K562 (cell line): Measurements from ENCODE around the gene ZNF442. TPM values are rescaled to one million over a fixed set of nuclear protein-coding genes. Genes with fewer than 3 reads are reported as not detected.

ENCODE experiments used
- ATF4 ChIP-seq: fragments of 450-650 bp; formaldehyde crosslinking; IDR thresholded peaks from 2 replicates; pipeline ENCODE4 v1.4.0; 2022; ENCODE audit warnings: mild to moderate bottlenecking, moderate library complexity
- CREB5 ChIP-seq: fragments of 250-450 bp; sonication (Bioruptor Pico); IDR thresholded peaks from 2 replicates; pipeline ENCODE4 v1.5.0; 2020; ENCODE audit warnings: mild to moderate bottlenecking
- E2F6 ChIP-seq, 2 experiments: IDR thresholded peaks; 2 replicates each; pipeline ENCODE4 v1.6.1; 2011; ENCODE audit warnings: borderline replicate concordance in 1 of 2, control low read depth in 1 of 2, low read depth in 1 of 2, low read length in 1 of 2, mild to moderate bottlenecking in 1 of 2, mixed read lengths in 1 of 2, moderate library complexity in 1 of 2; ENCODE audit not compliant: insufficient read depth in 1 of 2, insufficient read length in 1 of 2, poor library complexity in 1 of 2, severe bottlenecking in 1 of 2; ENCODE audit errors: extremely low read depth in 1 of 2
- ELF1 ChIP-seq: fragments of 200-800 bp; sonication (Bioruptor generic); IDR thresholded peaks from 2 replicates; pipeline ENCODE4 v1.6.1; 2016; ENCODE audit warnings: missing genetic modification characterization, missing compliant biosample characterization
- JUND ChIP-seq, 2 experiments: IDR thresholded peaks; 2 replicates in 1 of 2; 3 replicates in 1 of 2; pipeline ENCODE4 v1.6.1; 2011; ENCODE audit warnings: borderline replicate concordance in 2 of 2, low read depth in 2 of 2, low read length in 2 of 2, improper control_type of control experiment in 1 of 2, missing biosample characterization in 1 of 2, missing genetic modification characterization in 1 of 2, missing genetic modification reagents in 1 of 2
- KLF13 ChIP-seq: fragments of 450-650 bp; IDR thresholded peaks from 2 replicates; pipeline ENCODE4 v1.6.1; 2016; ENCODE audit warnings: missing genetic modification characterization, low read depth, mild to moderate bottlenecking, missing compliant biosample characterization, moderate library complexity, borderline replicate concordance
- NFE2 ChIP-seq: IDR thresholded peaks from 2 replicates; pipeline ENCODE4 v1.6.1; 2014; ENCODE audit warnings: antibody characterized with exemption, low read depth
- NKRF ChIP-seq: fragments of 450-650 bp; IDR thresholded peaks from 2 replicates; pipeline ENCODE4 v1.6.1; 2016; ENCODE audit warnings: borderline replicate concordance
- SAFB2 ChIP-seq: fragments of 200-400 bp; formaldehyde crosslinking; IDR thresholded peaks from 2 replicates; pipeline ENCODE4 v1.6.1; 2018; ENCODE audit warnings: borderline replicate concordance, low read length, low read depth, moderate library complexity; ENCODE audit not compliant: severe bottlenecking
- SMARCC2 ChIP-seq: fragments of 450-650 bp; IDR thresholded peaks from 2 replicates; pipeline ENCODE4 v1.6.1; 2017; ENCODE audit warnings: antibody characterized with exemption, moderate library complexity, mild to moderate bottlenecking, low read depth
- THRA ChIP-seq: fragments of 450-650 bp; IDR thresholded peaks from 2 replicates; pipeline ENCODE4 v1.6.1; 2017; ENCODE audit warnings: mild to moderate bottlenecking, moderate library complexity
- ZNF408 ChIP-seq: fragments of 250-450 bp; sonication (Bioruptor Pico); IDR thresholded peaks from 2 replicates; pipeline ENCODE4 v1.4.0; 2020; ENCODE audit warnings: low read depth, mild to moderate bottlenecking, moderate library complexity
- ZNF639 ChIP-seq, 2 experiments: fragments of 200-800 bp in 1 of 2; sonication (Bioruptor generic) in 1 of 2; sonication (generic) in 1 of 2; formaldehyde crosslinking in 1 of 2; IDR thresholded peaks in 1 of 2; conservative IDR thresholded peaks in 1 of 2; 2 replicates each; pipeline versions ENCODE4 v1.5.0 to v1.6.1; 2016 to 2020; ENCODE audit warnings: missing compliant biosample characterization in 1 of 2, missing genetic modification characterization in 1 of 2, missing genetic modification reagents in 1 of 2
- polyA plus RNA-seq, 8 experiments: library from polyadenylated mRNA; depleted of rRNA in 4 of 8; stranded (reverse) in 5 of 8; unstranded in 3 of 8; fragments of >200 nt; fragmentation: Nextera tagmentation in 2 of 8; fragmentation: Illumina TruSeq in 1 of 8; extraction: Ambion mirVana in 2 of 8; extraction: Trizol in 1 of 8; gene quantifications; 2 replicates each; pipeline versions ENCODE4 v1.2.1 to v1.2.3, GENCODE V29; 2011 to 2014; ENCODE audit warnings: inconsistent platforms in 1 of 8, missing spikeins in 1 of 8
- total RNA-seq, 7 experiments: library from RNA; depleted of rRNA in 6 of 7; stranded (reverse); fragments of >200 nt in 6 of 7; fragmentation: Illumina TruSeq in 2 of 7; extraction: Trizol in 2 of 7; gene quantifications; 2 replicates each; pipeline versions ENCODE4 v1.2.1 to v1.2.3, GENCODE V29; 2011 to 2021; ENCODE audit warnings: low replicate concordance in 1 of 7

ZNF442 gene
- total and polyA plus RNA-seq, 9 of the 15 experiments (the other 6 are each of a cell fraction or from before 2014, with no cell fraction given), result 1.7 to 7.0 (median 4.1) TPM

DNA sequence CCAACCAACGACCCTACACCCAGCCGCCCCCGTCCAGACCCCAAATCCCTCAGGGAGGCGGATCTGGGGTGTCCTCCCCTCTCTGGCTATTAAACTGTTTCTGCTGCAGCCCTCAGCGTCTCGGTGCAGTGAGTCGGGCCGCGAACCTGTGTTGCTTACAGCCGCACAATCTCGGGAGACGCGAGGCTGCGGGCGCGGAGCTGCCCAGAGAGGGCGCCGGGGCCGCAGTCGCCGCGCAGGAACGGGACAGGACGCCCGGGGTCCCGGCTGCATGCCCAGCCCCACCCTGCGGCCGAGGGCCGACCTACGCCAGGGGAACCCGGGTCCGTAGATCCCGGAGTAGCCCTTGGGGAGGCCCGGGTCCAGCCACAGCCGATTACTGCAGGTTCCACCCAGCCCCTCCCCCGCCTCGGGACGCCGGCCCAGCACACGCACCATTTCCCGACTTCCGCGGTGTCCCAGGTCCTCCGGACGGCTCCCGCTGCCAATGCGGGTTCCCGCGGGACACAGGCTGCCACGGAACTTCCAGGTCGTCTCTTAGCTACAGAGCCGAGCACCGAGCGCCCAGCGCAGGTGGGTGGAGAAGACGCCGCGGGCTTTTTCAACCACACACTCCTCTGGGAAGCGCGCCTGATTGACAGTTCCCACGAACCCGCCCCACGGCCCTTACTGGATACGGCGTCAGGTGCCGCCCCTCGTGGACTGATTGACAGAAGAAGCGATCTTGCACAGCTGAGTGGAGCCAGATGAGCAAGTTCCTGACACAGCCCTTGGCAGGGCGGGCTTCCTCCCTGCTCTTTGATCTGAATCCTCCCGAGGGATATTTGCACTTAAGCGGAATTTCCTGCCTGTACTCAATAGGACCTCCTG, 35.4 kb upstream of the ZNF442 start, which contains the start of gene ZNF799 (continued):
- TF ChIP-seq ELF1 (tag) (no peak; the same call in 1 of the 2 replicates), E2F6 (IDR thresholded peaks at IDR 0.05; ENCODE audit: borderline replicate concordance in 1 of 2, extremely low read depth in 1 of 2, insufficient read depth in 1 of 2, insufficient read length in 1 of 2, low read depth in 1 of 2, low read length in 1 of 2, poor library complexity in 1 of 2, severe bottlenecking in 1 of 2) (peak; percentile 35 to 69), NKRF (0 out of 2 replicates have a peak, but pooled peaks have one; percentile 39), KLF13 (0 out of 2 replicates have a peak, but pooled peaks have one; percentile 23), ATF4 (CRISPR knock-in tag) (no peak), ZNF639 (CRISPR knock-in tag; conservative IDR thresholded peaks at IDR 0.05 in 1 of 2, IDR thresholded peaks at IDR 0.05 in 1 of 2) (0 out of 4 replicates have a peak, but pooled peaks of 1 of the 2 experiments have one; percentile 13), SMARCC2 (no peak), ZNF408 (CRISPR knock-in tag) (no peak), JUND (IDR thresholded peaks at IDR 0.05; ENCODE audit: borderline replicate concordance, low read depth, low read length) (0 out of 2 replicates have a peak, but pooled peaks have one; percentile 12), JUND (tag; IDR thresholded peaks at IDR 0.05; ENCODE audit: borderline replicate concordance, low read depth, low read length) (no peak; the same call in 2 of the 3 replicates), SAFB2 (no peak), NFE2 (no peak), THRA (no peak), CREB5 (CRISPR knock-in tag) (no peak)
